Measurements from ENCODE around the gene MAGEA11.
"Not testable (repeated sequence)": the region's sequence is repeated elsewhere in the genome, so short reads cannot be mapped to it uniquely, and the experiment has no call there.

MAGEA11 gene

DNA sequence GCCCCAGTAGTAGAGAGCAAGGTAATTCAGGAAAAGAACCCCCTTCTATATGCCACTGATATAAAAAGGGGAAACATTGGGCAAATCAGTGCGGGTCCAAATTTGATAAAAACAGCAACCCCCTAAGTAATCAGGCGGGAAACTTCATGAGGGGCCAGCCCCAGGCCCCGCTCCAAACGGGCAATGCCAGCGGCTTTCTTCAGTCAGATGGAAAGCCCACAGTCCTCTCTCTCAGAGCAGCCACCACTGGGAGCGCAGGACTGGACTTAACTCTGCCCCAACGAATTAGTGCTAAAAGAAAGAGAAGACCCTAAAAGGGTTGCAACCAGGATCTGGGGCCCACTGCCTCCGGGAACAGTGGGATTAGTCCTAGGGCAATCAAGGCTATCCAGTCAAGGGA is 9.9 kb downstream of the MAGEA11 start:
- DNase-seq: no peak
- Histone ChIP-seq H3K27ac (no peak overlapping the region), H3K27me3 (no peaks in the 10 kb centered on the region), H3K4me1 (no peaks in the 10 kb centered on the region), H3K9me3 (no peaks in the 10 kb centered on the region), H3K36me3 (no peaks in the 10 kb centered on the region), H3K4me3 (no peak overlapping the region)
- no peak for TF ChIP-seq CTCF (IDR thresholded peaks at IDR 0.05)
- intact Hi-C loops (cut with DNase I; ENCODE audit: low total_unique reads): no loop called here

DNA sequence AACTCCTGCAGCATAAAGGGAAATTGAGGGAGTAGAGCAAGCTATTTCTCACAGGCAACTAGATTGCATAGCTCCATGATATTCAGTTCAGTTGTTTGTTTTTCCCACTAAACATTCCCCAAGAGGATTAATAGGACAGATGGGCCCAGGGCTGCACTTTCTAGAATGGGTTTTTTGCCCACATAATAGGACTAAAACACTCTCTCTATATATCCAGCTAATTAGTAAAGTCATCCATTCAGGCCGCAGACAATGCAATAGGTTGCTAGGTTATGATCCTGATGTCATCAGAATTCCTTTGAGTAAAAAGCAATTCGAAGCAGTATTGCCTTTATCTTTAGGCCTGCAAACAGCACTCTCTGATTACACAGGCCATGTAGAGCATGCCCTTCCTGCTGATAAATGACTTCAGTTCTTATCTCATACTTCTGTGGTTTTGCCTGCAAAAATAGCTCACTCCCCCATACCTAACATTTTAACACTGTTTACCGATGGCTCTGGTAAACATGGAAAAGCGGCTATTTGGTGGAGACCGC is 11.8 kb downstream of the MAGEA11 start:
- intact Hi-C loops (cut with DNase I; ENCODE audit: low total_unique reads); H3K9me3 ChIP-seq; H3K4me3 ChIP-seq; H3K4me1 ChIP-seq; H3K27me3 ChIP-seq; H3K27ac ChIP-seq; H3K36me3 ChIP-seq; DNase-seq: not testable (repeated sequence)

GRCh38 chrX:149727308-149727707 is 15.4 kb downstream of the MAGEA11 start:
- H3K27me3 ChIP-seq; H3K4me3 ChIP-seq; H3K36me3 ChIP-seq; intact Hi-C loops (cut with DNase I; ENCODE audit: low total_unique reads); H3K27ac ChIP-seq; H3K9me3 ChIP-seq; H3K4me1 ChIP-seq; DNase-seq: not testable (repeated sequence)

GRCh38 chrX:149742269-149742668 is 30.4 kb downstream of the MAGEA11 start:
- DNase-seq; H3K36me3 ChIP-seq; H3K27ac ChIP-seq; intact Hi-C loops (cut with DNase I; ENCODE audit: low total_unique reads); H3K27me3 ChIP-seq; H3K4me3 ChIP-seq; H3K9me3 ChIP-seq; H3K4me1 ChIP-seq: not testable (repeated sequence)

DNA sequence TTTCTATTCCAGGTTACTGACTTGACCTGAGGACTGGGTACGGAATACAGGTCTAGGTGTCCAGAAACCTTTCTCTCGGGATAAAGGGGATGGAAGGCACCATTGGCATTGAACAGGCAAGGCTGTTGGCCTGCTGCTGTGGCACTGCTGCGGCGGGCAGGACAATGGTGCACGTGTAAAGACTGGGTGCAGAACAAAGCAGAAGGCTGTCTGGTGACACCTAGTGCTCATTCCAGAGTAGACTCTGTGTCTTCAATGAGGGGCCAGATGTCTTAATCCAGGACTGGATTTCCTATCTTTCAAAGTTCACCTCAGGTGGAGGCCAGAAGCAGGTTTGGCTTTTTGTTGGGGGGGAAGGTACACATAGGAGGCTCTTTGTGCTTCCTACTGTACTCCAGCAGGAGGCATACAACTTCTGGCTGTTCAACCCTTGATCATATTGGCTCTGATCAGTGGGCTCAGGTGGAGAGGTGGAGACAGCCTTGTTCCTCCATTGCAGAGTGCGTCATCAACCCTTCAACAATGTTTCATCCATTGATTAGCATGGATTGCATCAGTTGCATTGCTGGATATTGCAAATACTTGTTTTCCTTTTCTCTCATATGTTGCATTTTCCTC is 34.6 kb downstream of the MAGEA11 start:
- H3K9me3 ChIP-seq; H3K27ac ChIP-seq; H3K4me3 ChIP-seq; H3K36me3 ChIP-seq; DNase-seq; H3K4me1 ChIP-seq; H3K27me3 ChIP-seq; intact Hi-C loops (cut with DNase I; ENCODE audit: low total_unique reads): not testable (repeated sequence)

GRCh38 chrX:149757206-149758067 is 45.6 kb downstream of the MAGEA11 start:
- Histone ChIP-seq H3K4me1 (no peaks in the 10 kb centered on the region), H3K27ac (no peak overlapping the region), H3K4me3 (no peak overlapping the region), H3K36me3 (no peaks in the 10 kb centered on the region), H3K27me3 (no peaks in the 10 kb centered on the region), H3K9me3 (no peaks in the 10 kb centered on the region)
- intact Hi-C loops (cut with DNase I; ENCODE audit: low total_unique reads): no loop called here
- TF ChIP-seq CTCF (IDR thresholded peaks at IDR 0.05): no peak
- no peak for DNase-seq

GRCh38 chrX:149758068-149758714 is 46.3 kb downstream of the MAGEA11 start:
- H3K9me3 ChIP-seq: no peaks in the 10 kb centered on the region
- H3K27ac ChIP-seq: no peak overlapping the region
- H3K36me3 ChIP-seq: no peaks in the 10 kb centered on the region
- H3K27me3 ChIP-seq: no peaks in the 10 kb centered on the region
- H3K4me1 ChIP-seq: no peaks in the 10 kb centered on the region
- H3K4me3 ChIP-seq: no peak overlapping the region
- TF ChIP-seq CTCF (IDR thresholded peaks at IDR 0.05): no peak
- intact Hi-C loops (cut with DNase I; ENCODE audit: low total_unique reads): no loop called here
- DNase-seq: no peak

- DNase-seq: not testable (repeated sequence)
Observed at GRCh38 chrX:149758715-149759078, 46.8 kb downstream of the MAGEA11 start.

More at GRCh38 chrX:149758715-149759078, 46.8 kb downstream of the MAGEA11 start:
- H3K4me1 ChIP-seq; H3K27me3 ChIP-seq; H3K27ac ChIP-seq; intact Hi-C loops (cut with DNase I; ENCODE audit: low total_unique reads); H3K4me3 ChIP-seq; H3K36me3 ChIP-seq; H3K9me3 ChIP-seq: not testable (repeated sequence)
